Natural killer cell (primary cell): ENCODE measurements around the gene BBC3. TPM values are rescaled to one million over a fixed set of nuclear protein-coding genes. Genes with fewer than 3 reads are reported as not detected.

Experiments used
- ATAC-seq, 3 donors: fragments of 150-1000 bp in 2 of 3; fragments of 200-7000 bp in 1 of 3; cut with Tn5 transposase; 1 replicate in 1 of 3; 2 replicates in 2 of 3; pipeline ENCODE4 v1.10.0; 2021; ENCODE audit warnings: mild to moderate bottlenecking in 2 of 3, moderate library complexity in 2 of 3
- DNase-seq, 2 donors: peaks; one replicate each; pipeline versions ENCODE4 v3.0.0 to v3.0.0-alpha.2; 2013 to 2021; ENCODE audit warnings: mixed read lengths in 1 of 2
- H3K27ac ChIP-seq: one replicate; pipeline ENCODE4 v1.5.1; 2013; ENCODE audit warnings: mild to moderate bottlenecking, low read length
- H3K27me3 ChIP-seq: one replicate; pipeline ENCODE4 v1.6.1; 2013; ENCODE audit warnings: low read length; ENCODE audit not compliant: control insufficient read depth, insufficient read depth
- H3K36me3 ChIP-seq: one replicate; pipeline ENCODE4 v1.6.1; 2013; ENCODE audit warnings: low read length; ENCODE audit not compliant: control insufficient read depth, insufficient read depth
- H3K4me1 ChIP-seq: one replicate; pipeline ENCODE4 v1.6.1; 2013; ENCODE audit warnings: low read length; ENCODE audit not compliant: control insufficient read depth, insufficient read depth
- H3K4me3 ChIP-seq: one replicate; pipeline ENCODE4 v1.5.1; 2013; ENCODE audit warnings: low read length
- H3K9me3 ChIP-seq: one replicate; pipeline ENCODE4 v1.6.1; 2013; ENCODE audit warnings: low read length; ENCODE audit not compliant: control insufficient read depth, insufficient read depth
- H3K27ac Mint-ChIP-seq, 2 donors: one replicate each; pipeline ENCODE4 v1.8.0; 2022; ENCODE audit warnings: mild to moderate bottlenecking in 2 of 2, mixed read lengths in 2 of 2, moderate library complexity in 1 of 2
- H3K27me3 Mint-ChIP-seq, 2 donors: one replicate each; pipeline ENCODE4 v1.8.0; 2022; ENCODE audit warnings: low read depth in 2 of 2, mixed read lengths in 2 of 2
- H3K36me3 Mint-ChIP-seq: one replicate; pipeline ENCODE4 v1.8.0; 2022; ENCODE audit warnings: mixed read lengths
- H3K4me1 Mint-ChIP-seq, 2 donors: one replicate each; pipeline ENCODE4 v1.8.0; 2022; ENCODE audit warnings: mixed read lengths in 2 of 2
- H3K4me3 Mint-ChIP-seq: one replicate; pipeline ENCODE4 v1.8.0; 2022; ENCODE audit warnings: mild to moderate bottlenecking, moderate library complexity, mixed read lengths
- H3K9me3 Mint-ChIP-seq, 2 donors: one replicate each; pipeline ENCODE4 v1.8.0; 2022; ENCODE audit warnings: mixed read lengths in 2 of 2
- WGBS: methylation state at CpG from one replicate; pipeline ENCODE4 v1.1.7; 2013; ENCODE audit warnings: missing lambda C conversion rate; ENCODE audit not compliant: insufficient coverage; 5-methylcytosine and 5-hydroxymethylcytosine counted together
- intact Hi-C: fragments of 100-400 bp; cut with micrococcal nuclease; formaldehyde crosslinking; loops from one replicate; pipeline ENCODE4 v1.14.2; 2022
- total RNA-seq, 4 donors: library from RNA; stranded (reverse); fragments of 120-200 nt in 1 of 4; gene quantifications; one replicate each; pipeline versions ENCODE4 v1.2.3 to v1.2.4, GENCODE V29; 2013 to 2022
- TF ChIP-seq, protein P1 (sequence below): fragments of 200-600 bp; IDR thresholded peaks from one replicate; pipeline ENCODE4 v1.8.0; 2022; ENCODE audit warnings: antibody characterized with exemption

BBC3 gene
- total RNA-seq, 3 donors from 2014 or later (not counting 1 experiment from before 2014, with no cell fraction given): 39.9 to 45.1 (median 43.9) TPM

DNA sequence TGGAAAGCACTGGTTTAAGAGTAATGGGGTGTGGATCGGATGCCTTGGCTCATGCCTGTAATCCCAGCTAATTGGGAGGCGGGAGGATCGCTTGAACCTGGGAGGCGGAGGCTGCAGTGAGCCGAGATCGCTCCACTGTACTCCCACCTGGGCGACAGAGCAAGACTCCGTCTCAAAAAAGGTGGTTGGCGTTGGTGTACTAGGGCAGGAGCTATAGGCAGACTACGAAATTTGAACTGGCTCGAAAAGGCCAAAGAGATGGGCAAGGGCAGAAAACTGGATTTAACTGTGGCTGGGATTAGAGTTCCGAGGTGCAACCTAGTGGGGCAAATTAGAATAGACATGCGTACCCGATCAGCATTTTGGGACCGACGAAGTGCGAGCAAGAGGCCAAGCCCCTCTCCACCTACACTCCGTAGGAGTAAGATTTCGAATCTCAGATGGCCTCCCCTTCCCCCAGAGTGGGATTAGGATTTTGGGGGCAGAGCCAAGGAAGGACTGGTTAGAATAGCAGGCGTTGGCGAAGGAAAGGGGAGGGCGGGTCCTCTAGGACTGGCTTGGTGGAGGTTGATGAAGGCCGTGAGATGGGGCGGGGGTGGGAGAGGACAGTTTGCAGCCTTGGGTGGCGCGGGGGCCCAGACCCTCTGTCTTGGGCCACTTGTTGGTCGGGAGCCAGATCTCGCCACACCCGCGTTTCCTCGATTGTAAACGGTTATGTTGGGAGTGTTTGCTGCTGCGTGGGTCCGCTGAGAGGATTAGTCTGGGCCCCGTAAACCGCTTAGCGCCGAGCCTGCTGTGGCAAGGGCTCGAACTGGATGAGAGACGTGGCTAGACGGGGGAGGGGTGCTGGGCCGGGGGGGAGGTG is 41.7 kb upstream of the BBC3 start:
- Histone ChIP-seq H3K27ac (peak overlapping the region; percentile 64), H3K27me3 (no peaks in the 10 kb centered on the region), H3K9me3 (no peaks in the 10 kb centered on the region), H3K36me3 (peaks cover 22% of the 10 kb centered on the region), H3K4me1 (peaks cover 23% of the 10 kb centered on the region), H3K4me3 (peak overlapping the region; percentile 66)
- no peak for ATAC-seq
- intact Hi-C loops: loop anchor here (5.0 to 10.0 kb wide), 2 partner anchors 45 to 418 kb away; partner anchors contain the start of gene AP2S1
- Mint-ChIP-seq H3K9me3 (no peaks in the 10 kb centered on the region), H3K36me3 (no peaks in the 10 kb centered on the region), H3K27ac (peak overlapping the region; percentile 93 to 96), H3K27me3 (no peaks in the 10 kb centered on the region), H3K4me3 (peak overlapping the region; percentile 95), H3K4me1 (peaks cover 14 to 33% of the 10 kb centered on the region in 2 donors)
- whole genome bisulfite sequencing: 44% methylated on average over 39 of the region's 42 CpGs
- TF ChIP-seq, protein P1, sequence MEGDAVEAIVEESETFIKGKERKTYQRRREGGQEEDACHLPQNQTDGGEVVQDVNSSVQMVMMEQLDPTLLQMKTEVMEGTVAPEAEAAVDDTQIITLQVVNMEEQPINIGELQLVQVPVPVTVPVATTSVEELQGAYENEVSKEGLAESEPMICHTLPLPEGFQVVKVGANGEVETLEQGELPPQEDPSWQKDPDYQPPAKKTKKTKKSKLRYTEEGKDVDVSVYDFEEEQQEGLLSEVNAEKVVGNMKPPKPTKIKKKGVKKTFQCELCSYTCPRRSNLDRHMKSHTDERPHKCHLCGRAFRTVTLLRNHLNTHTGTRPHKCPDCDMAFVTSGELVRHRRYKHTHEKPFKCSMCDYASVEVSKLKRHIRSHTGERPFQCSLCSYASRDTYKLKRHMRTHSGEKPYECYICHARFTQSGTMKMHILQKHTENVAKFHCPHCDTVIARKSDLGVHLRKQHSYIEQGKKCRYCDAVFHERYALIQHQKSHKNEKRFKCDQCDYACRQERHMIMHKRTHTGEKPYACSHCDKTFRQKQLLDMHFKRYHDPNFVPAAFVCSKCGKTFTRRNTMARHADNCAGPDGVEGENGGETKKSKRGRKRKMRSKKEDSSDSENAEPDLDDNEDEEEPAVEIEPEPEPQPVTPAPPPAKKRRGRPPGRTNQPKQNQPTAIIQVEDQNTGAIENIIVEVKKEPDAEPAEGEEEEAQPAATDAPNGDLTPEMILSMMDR: no peak
- DNase-seq: no peak

DNA sequence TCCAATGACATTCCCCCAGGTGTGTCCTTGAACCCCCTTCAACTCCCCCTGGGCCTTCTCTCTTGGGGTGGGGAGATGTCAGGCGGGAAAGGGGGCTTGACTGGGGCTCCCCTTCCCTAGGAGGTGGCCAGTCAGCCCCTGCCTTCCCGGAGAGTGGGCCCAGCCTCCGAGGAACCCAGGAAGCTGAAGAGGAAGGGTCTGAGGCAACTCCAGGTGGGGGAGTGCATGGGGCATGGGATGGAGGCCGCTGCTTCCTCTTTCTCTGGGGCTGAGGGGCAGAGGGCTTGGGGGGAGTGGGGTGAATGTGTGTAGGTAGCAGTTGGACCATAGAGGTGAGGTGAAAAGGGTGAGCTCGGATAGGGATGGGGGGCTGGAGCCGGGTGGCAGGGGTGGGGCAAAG is 41.0 kb upstream of the BBC3 start:
- intact Hi-C loops: loop anchor here (5.0 to 10.0 kb wide), 2 partner anchors 45 to 417 kb away; partner anchors contain the start of gene AP2S1
- Histone ChIP-seq H3K36me3 (peaks cover 24% of the 10 kb centered on the region), H3K4me3 (no peak overlapping the region), H3K27me3 (no peaks in the 10 kb centered on the region), H3K27ac (no peak overlapping the region), H3K4me1 (peaks cover 23% of the 10 kb centered on the region), H3K9me3 (no peaks in the 10 kb centered on the region)
- Mint-ChIP-seq H3K4me1 (peaks cover 14 to 33% of the 10 kb centered on the region in 2 donors), H3K4me3 (peak overlapping the region; percentile 95), H3K36me3 (no peaks in the 10 kb centered on the region), H3K27me3 (no peaks in the 10 kb centered on the region), H3K9me3 (no peaks in the 10 kb centered on the region), H3K27ac (peak overlapping the region; percentile 93 to 96)
- TF ChIP-seq, protein P1: no peak
- WGBS: 73% methylated on average over 5 of the region's 6 CpGs
- ATAC-seq: no peak
- DNase-seq: no peak

DNA sequence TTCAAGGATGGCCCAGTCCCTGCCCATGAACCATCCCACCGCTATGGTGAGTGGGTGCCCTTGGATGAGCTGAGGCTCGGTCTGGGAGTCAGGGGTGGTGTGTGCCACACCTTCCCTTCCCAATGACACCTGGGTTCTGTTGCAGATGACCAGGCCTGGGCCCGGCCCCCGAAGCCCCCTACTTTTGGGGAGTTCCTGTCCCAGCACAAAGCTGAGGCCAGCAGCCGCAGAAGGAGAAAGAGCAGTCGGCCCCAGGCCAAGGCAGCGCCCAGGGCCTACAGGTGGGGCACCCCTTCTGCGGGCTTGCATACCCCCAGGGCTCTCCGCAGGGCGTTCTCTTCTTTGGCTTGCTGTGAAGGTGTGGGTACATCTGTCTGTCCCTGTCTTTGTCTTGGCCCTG is 39.4 kb upstream of the BBC3 start:
- no peaks in the 10 kb centered on the region for H3K9me3 ChIP-seq
- no peak overlapping the region for H3K27ac ChIP-seq
- H3K4me1 ChIP-seq: peaks cover 16% of the 10 kb centered on the region
- TF ChIP-seq, protein P1: no peak
- DNase-seq (no peak), ATAC-seq (no peak)
- no peaks in the 10 kb centered on the region for H3K36me3 Mint-ChIP-seq
- no peaks in the 10 kb centered on the region for H3K27me3 Mint-ChIP-seq
- H3K27ac Mint-ChIP-seq: no peak overlapping the region
- no peaks in the 10 kb centered on the region for H3K27me3 ChIP-seq
- peaks cover 9 to 26% of the 10 kb centered on the region in 2 donors for H3K4me1 Mint-ChIP-seq
- no peak overlapping the region for H3K4me3 Mint-ChIP-seq
- no peaks in the 10 kb centered on the region for H3K9me3 Mint-ChIP-seq
- intact Hi-C loops: loop anchor here (5.0 to 10.0 kb wide), 2 partner anchors 43 to 416 kb away; partner anchors contain the start of gene AP2S1
- WGBS: 96% methylated on average over 10 of the region's 10 CpGs
- H3K4me3 ChIP-seq: no peak overlapping the region
- peaks cover 27% of the 10 kb centered on the region for H3K36me3 ChIP-seq
